ENCODE results near the gene ZNF428. TPM values are rescaled to one million over a fixed set of nuclear protein-coding genes. Genes with fewer than 3 reads are reported as not detected.
"Not testable (repeated sequence)": the region's sequence is repeated elsewhere in the genome, so short reads cannot be mapped to it uniquely, and the experiment has no call there.

ZNF428 gene
- total RNA-seq, 2 experiments from 2014 or later: 28.5 to 98.1 TPM

DNA sequence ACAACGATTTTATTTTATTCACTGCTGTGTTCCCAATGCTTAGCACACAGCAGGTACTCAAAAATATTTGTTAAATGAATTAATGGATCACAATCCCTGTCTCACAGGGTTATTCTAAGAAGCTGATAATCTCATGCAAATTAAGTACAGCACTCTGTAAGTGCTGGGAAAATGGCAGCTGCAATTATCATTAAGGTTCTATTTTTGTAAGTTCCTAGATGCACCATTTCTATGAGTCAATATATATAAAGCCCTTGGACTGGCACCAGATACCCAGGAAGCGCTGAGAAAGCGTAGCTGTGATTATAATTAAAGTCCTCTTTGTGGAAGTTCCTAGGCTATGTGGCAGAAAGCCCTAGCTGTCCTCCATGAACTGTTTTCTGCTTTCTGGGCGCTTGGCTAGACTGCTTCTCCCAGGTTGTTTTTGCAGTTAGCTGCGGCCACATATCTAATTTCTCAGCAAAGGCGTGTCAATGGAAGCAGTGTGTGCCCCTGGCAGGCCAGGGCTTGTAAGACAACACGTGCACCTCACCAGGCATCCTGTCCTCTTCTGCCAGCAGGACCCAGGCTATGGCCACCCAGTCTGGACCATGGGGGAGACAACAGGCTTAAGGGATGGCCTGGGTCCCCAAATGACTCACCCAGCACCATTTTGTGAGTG is 12.7 kb downstream of the ZNF428 start:
- Histone ChIP-seq H3K27ac (ENCODE audit: low read depth, low read length, poor library complexity, severe bottlenecking) (no peak overlapping the region), H2AFZ (ENCODE audit: low read length) (no peak overlapping the region), H3K9me2 (ENCODE audit: insufficient read depth, low read length) (no peaks in the 10 kb centered on the region), H3K4me1 (ENCODE audit: insufficient read depth, low read length, poor library complexity, severe bottlenecking) (peaks cover 6% of the 10 kb centered on the region), H3K4me3 (ENCODE audit: low read depth, low read length, poor library complexity, severe bottlenecking) (no peak overlapping the region), H4K20me1 (ENCODE audit: insufficient read depth, low read length) (no peaks in the 10 kb centered on the region), H3K9me3 (ENCODE audit: low read length) (no peaks in the 10 kb centered on the region), H3K79me2 (ENCODE audit: insufficient read depth, low read depth, low read length) (no peaks in the 10 kb centered on the region), H3K4me2 (ENCODE audit: low read length) (no peak overlapping the region), H3K36me3 (ENCODE audit: insufficient read depth, low read length) (peaks cover 54% of the 10 kb centered on the region)
- ChIA-PET POLR2A (no interaction called here), CTCF (ENCODE audit: unreplicated experiment) (no interaction called here)
- TF ChIP-seq, protein P1, sequence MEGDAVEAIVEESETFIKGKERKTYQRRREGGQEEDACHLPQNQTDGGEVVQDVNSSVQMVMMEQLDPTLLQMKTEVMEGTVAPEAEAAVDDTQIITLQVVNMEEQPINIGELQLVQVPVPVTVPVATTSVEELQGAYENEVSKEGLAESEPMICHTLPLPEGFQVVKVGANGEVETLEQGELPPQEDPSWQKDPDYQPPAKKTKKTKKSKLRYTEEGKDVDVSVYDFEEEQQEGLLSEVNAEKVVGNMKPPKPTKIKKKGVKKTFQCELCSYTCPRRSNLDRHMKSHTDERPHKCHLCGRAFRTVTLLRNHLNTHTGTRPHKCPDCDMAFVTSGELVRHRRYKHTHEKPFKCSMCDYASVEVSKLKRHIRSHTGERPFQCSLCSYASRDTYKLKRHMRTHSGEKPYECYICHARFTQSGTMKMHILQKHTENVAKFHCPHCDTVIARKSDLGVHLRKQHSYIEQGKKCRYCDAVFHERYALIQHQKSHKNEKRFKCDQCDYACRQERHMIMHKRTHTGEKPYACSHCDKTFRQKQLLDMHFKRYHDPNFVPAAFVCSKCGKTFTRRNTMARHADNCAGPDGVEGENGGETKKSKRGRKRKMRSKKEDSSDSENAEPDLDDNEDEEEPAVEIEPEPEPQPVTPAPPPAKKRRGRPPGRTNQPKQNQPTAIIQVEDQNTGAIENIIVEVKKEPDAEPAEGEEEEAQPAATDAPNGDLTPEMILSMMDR (conservative IDR thresholded peaks at IDR 0.05; ENCODE audit: low read length): no peak
- no peak for TF ChIP-seq EZH2phosphoT487 (IDR thresholded peaks at IDR 0.05; ENCODE audit: borderline replicate concordance, low read depth, low read length)
- intact Hi-C loops (cut with micrococcal nuclease; ENCODE audit: unreplicated experiment): no loop called here
- no TSS peak for BruUV-seq (replicated peaks)
- DNase-seq (ENCODE audit: low spot score): no peak

DNA sequence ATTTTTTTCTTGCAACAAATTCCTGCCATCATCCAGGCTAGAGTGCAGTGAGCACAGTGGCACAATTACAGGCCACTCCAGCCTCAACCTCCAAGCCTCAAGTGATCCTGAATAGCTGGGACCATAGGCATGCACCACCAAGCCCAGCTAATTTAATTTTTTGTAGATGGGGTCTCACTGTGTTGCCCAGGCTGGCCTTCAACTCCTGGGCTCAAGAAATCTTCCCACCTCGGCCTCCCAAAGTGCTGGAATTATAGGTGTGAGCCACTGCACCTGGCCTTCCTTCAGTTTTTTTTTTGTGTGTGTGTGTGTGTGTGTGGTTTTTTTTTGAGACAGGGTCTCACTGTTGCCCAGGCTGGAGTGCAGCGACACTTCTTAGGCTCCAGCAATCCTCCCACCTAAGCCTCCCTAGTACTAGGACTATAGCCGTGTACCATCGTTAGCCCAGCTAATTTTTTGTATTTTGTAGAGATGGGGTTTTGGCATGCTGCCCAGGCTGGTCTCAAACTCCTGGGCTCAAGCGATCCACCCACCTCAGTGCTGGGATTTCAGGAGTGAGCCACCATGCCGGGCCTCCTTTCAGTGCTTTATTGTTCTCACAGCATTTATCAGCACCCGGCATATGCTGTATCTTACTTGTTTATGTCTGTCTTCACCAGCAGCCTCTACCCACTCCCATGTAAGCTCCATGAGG is 13.4 kb downstream of the ZNF428 start:
- H3K4me1 ChIP-seq (ENCODE audit: insufficient read depth, low read length, poor library complexity, severe bottlenecking): peaks cover 6% of the 10 kb centered on the region
- intact Hi-C loops (cut with micrococcal nuclease; ENCODE audit: unreplicated experiment): no loop called here
- H3K4me2 ChIP-seq (ENCODE audit: low read length): no peak overlapping the region
- TF ChIP-seq, protein P1 (conservative IDR thresholded peaks at IDR 0.05; ENCODE audit: low read length): no peak
- no peak for TF ChIP-seq EZH2phosphoT487 (IDR thresholded peaks at IDR 0.05; ENCODE audit: borderline replicate concordance, low read depth, low read length)
- DNase-seq (ENCODE audit: low spot score): no peak
- POLR2A ChIA-PET: no interaction called here
- no peaks in the 10 kb centered on the region for H3K79me2 ChIP-seq (ENCODE audit: insufficient read depth, low read depth, low read length)
- H3K27ac ChIP-seq (ENCODE audit: low read depth, low read length, poor library complexity, severe bottlenecking): no peak overlapping the region
- H3K9me2 ChIP-seq (ENCODE audit: insufficient read depth, low read length): no peaks in the 10 kb centered on the region
- H2AFZ ChIP-seq (ENCODE audit: low read length): no peak overlapping the region
- H4K20me1 ChIP-seq (ENCODE audit: insufficient read depth, low read length): no peaks in the 10 kb centered on the region
- BruUV-seq (replicated peaks): no TSS peak
- H3K36me3 ChIP-seq (ENCODE audit: insufficient read depth, low read length): peaks cover 57% of the 10 kb centered on the region
- H3K4me3 ChIP-seq (ENCODE audit: low read depth, low read length, poor library complexity, severe bottlenecking): no peak overlapping the region
- H3K9me3 ChIP-seq (ENCODE audit: low read length): no peaks in the 10 kb centered on the region
- CTCF ChIA-PET (ENCODE audit: unreplicated experiment): interaction anchor here (0.5 kb wide), 1 partner anchor 9 kb away, joined by 3 read pairs; no protein-coding TSS in a partner anchor

- peaks cover 30% of the 10 kb centered on the region for H3K79me2 ChIP-seq (ENCODE audit: insufficient read depth, low read depth, low read length)
- POLR2A ChIA-PET; H3K9me3 ChIP-seq (ENCODE audit: low read length): not testable (repeated sequence)
These were observed 19.1 kb downstream of the ZNF428 start for GRCh38 chr19:43600326-43600725.

More at GRCh38 chr19:43600326-43600725, 19.1 kb downstream of the ZNF428 start:
- H3K4me3 ChIP-seq (ENCODE audit: low read depth, low read length, poor library complexity, severe bottlenecking); H3K27ac ChIP-seq (ENCODE audit: low read depth, low read length, poor library complexity, severe bottlenecking); CTCF ChIA-PET (ENCODE audit: unreplicated experiment); H4K20me1 ChIP-seq (ENCODE audit: insufficient read depth, low read length); BruUV-seq (replicated peaks); H3K4me2 ChIP-seq (ENCODE audit: low read length); intact Hi-C loops (cut with micrococcal nuclease; ENCODE audit: unreplicated experiment); H2AFZ ChIP-seq (ENCODE audit: low read length); H3K9me2 ChIP-seq (ENCODE audit: insufficient read depth, low read length); DNase-seq (ENCODE audit: low spot score): not testable (repeated sequence)
- peaks cover 58% of the 10 kb centered on the region for H3K36me3 ChIP-seq (ENCODE audit: insufficient read depth, low read length)
- peaks cover 18% of the 10 kb centered on the region for H3K4me1 ChIP-seq (ENCODE audit: insufficient read depth, low read length, poor library complexity, severe bottlenecking)
